Thyroid gland (tissue), 4 donors: ENCODE data around the gene POLD2. TPM values are rescaled to one million over a fixed set of nuclear protein-coding genes. Genes with fewer than 3 reads are reported as not detected.

Experiments
- DNase-seq, 2 donors: peaks; one replicate each; pipeline ENCODE4 v3.0.0-alpha.2; 2019
- H3K27ac ChIP-seq, 3 donors: fragments of 200-600 bp; sonication (generic); 1 replicate in 2 of 3; 2 replicates in 1 of 3; pipeline ENCODE4 v1.5.1; 2016 to 2019; ENCODE audit warnings: mild to moderate bottlenecking in 1 of 3, moderate library complexity in 1 of 3
- H3K27me3 ChIP-seq: fragments of 200-600 bp; sonication (generic); one replicate; pipeline ENCODE4 v1.5.1; 2019
- H3K36me3 ChIP-seq, 2 donors: fragments of 200-600 bp; sonication (generic); one replicate each; pipeline ENCODE4 v1.5.1; 2016 to 2019
- H3K4me1 ChIP-seq, 2 donors: fragments of 200-600 bp; sonication (generic); one replicate each; pipeline ENCODE4 v1.5.1; 2017 to 2019
- H3K4me3 ChIP-seq, 3 donors: fragments of 200-600 bp; sonication (generic); replicated peaks in 1 of 3; 1 replicate in 2 of 3; 2 replicates in 1 of 3; pipeline ENCODE4 v1.5.1; 2016; ENCODE audit warnings: mild to moderate bottlenecking in 1 of 3
- H3K9me3 ChIP-seq: fragments of 200-600 bp; sonication (generic); one replicate; pipeline ENCODE4 v1.5.1; 2017
- CTCF ChIP-seq, 6 experiments: fragments of 200-600 bp in 3 of 6; fragments of 450-650 bp in 3 of 6; sonication (generic) in 3 of 6; IDR thresholded peaks; one replicate each; pipeline ENCODE4 v1.5.1; 2016 to 2019; ENCODE audit warnings: antibody characterized with exemption in 6 of 6, mild to moderate bottlenecking in 2 of 6, inconsistent platforms in 1 of 6, moderate library complexity in 1 of 6
- POLR2A ChIP-seq, 2 donors: fragments of 450-650 bp; IDR thresholded peaks; one replicate each; pipeline ENCODE4 v1.6.1; 2017; ENCODE audit warnings: antibody characterized with exemption in 2 of 2, mild to moderate bottlenecking in 2 of 2, moderate library complexity in 1 of 2
- WGBS, 2 donors: methylation state at CpG; one replicate each; pipeline ENCODE4 v1.1.5; 2017; 5-methylcytosine and 5-hydroxymethylcytosine counted together
- intact Hi-C: fragments of 100-400 bp; cut with DNase I; formaldehyde crosslinking; loops from one replicate; pipeline ENCODE4 v1.15.1; 2023
- total RNA-seq, 4 donors: library from RNA; depleted of rRNA; stranded (reverse); fragments of >200 nt; gene quantifications; one replicate each; pipeline ENCODE4 v1.2.3, GENCODE V29; 2016

The POLD2 gene
- total RNA-seq, 4 donors from 2014 or later = 48.8 to 65.8 (median 55.1) TPM

- TF ChIP-seq POLR2A (IDR thresholded peaks at IDR 0.05) = no peak
- TF ChIP-seq CTCF (IDR thresholded peaks at IDR 0.05) = no peak
- no peak overlapping the region for H3K4me3 ChIP-seq
- DNase-seq = no peak
- intact Hi-C loops = no loop called here
- WGBS, 2 donors = 75 to 77% methylated on average over 8 of the region's 8 CpGs
- no peaks in the 10 kb centered on the region for H3K27me3 ChIP-seq
- no peaks in the 10 kb centered on the region for H3K9me3 ChIP-seq
- H3K4me1 ChIP-seq = no peaks in the 10 kb centered on the region
- H3K36me3 ChIP-seq = no peaks in the 10 kb centered on the region
- H3K27ac ChIP-seq = no peak overlapping the region
These were observed 26.9 kb downstream of the POLD2 start for GRCh38 chr7:44096326-44096881.

- no peaks in the 10 kb centered on the region for H3K27me3 ChIP-seq
- no peak overlapping the region for H3K4me3 ChIP-seq
- H3K4me1 ChIP-seq = no peaks in the 10 kb centered on the region
- H3K36me3 ChIP-seq = no peaks in the 10 kb centered on the region
- H3K9me3 ChIP-seq = no peaks in the 10 kb centered on the region
- no peak for DNase-seq
- intact Hi-C loops = no loop called here
- H3K27ac ChIP-seq = no peak overlapping the region
- TF ChIP-seq CTCF (IDR thresholded peaks at IDR 0.05) (no peak), POLR2A (IDR thresholded peaks at IDR 0.05) (no peak)
- 91 to 100% methylated on average over 3 of the region's 3 CpGs for WGBS, 2 donors
These were observed 27.6 kb downstream of the POLD2 start for GRCh38 chr7:44095781-44096180.

- Histone ChIP-seq H3K9me3 (no peaks in the 10 kb centered on the region), H3K36me3 (no peaks in the 10 kb centered on the region), H3K27me3 (no peaks in the 10 kb centered on the region), H3K4me1 (no peaks in the 10 kb centered on the region), H3K27ac (no peak overlapping the region), H3K4me3 (no peak overlapping the region)
- TF ChIP-seq CTCF (IDR thresholded peaks at IDR 0.05) (no peak), POLR2A (IDR thresholded peaks at IDR 0.05) (no peak)
- intact Hi-C loops = no loop called here
- WGBS, 2 donors = 67 to 78% methylated on average over 2 of the region's 2 CpGs
- no peak for DNase-seq
These were observed 28.3 kb downstream of the POLD2 start for GRCh38 chr7:44094883-44095592.

DNA sequence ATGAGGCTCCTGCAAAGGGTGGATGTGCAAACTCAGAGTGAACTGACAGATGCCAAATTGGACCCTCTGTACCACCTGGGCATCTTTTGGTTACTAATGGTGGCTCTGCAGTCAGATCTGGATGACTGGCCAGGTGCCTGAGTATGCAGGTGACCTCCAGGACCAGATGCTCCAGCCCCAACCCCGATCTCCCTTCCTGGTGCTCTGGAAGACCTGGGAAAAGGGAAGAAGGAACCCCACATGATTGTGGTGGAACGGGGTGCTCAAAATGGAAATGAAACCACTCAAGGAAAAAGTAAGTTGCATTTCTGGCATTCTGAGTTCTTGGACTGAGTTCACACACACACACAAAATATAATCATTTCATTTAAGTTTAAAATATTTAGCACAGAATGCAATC is 29.0 kb downstream of the POLD2 start:
- H3K4me1 ChIP-seq = no peaks in the 10 kb centered on the region
- WGBS, 2 donors = 72 to 74% methylated on average over 2 of the region's 2 CpGs

More for the DNA sequence above, 29.0 kb downstream of the POLD2 start:
- TF ChIP-seq CTCF (IDR thresholded peaks at IDR 0.05) (no peak), POLR2A (IDR thresholded peaks at IDR 0.05) (no peak)
- Histone ChIP-seq H3K27ac (no peak overlapping the region), H3K9me3 (no peaks in the 10 kb centered on the region), H3K36me3 (no peaks in the 10 kb centered on the region), H3K4me3 (no peak overlapping the region), H3K27me3 (no peaks in the 10 kb centered on the region)
- DNase-seq = no peak
- intact Hi-C loops = no loop called here
